Liver (tissue), 9 donors: ENCODE results near the gene SLC25A21. TPM values are rescaled to one million over a fixed set of nuclear protein-coding genes. Genes with fewer than 3 reads are reported as not detected.

Experiments used
- DNase-seq: peaks from one replicate; pipeline ENCODE4 v3.0.0-alpha.2; 2017; ENCODE audit warnings: low spot score
- H3K27ac ChIP-seq, 2 donors: one replicate each; pipeline ENCODE4 v1.7.0; 2013; ENCODE audit warnings: inconsistent platforms in 2 of 2, low read length in 2 of 2, control low read depth in 1 of 2, low read depth in 1 of 2, mild to moderate bottlenecking in 1 of 2
- H3K27me3 ChIP-seq, 4 donors: one replicate each; pipeline versions ENCODE4 v1.6.1 to v1.7.0; 2013; ENCODE audit warnings: low read length in 3 of 4, inconsistent platforms in 1 of 4, mild to moderate bottlenecking in 1 of 4, moderate library complexity in 1 of 4; ENCODE audit not compliant: control insufficient read depth in 4 of 4, insufficient read depth in 4 of 4
- H3K36me3 ChIP-seq, 4 donors: one replicate each; pipeline versions ENCODE4 v1.6.1 to v1.7.0; 2013; ENCODE audit warnings: low read length in 3 of 4, mild to moderate bottlenecking in 3 of 4, low read depth in 1 of 4, moderate library complexity in 1 of 4; ENCODE audit not compliant: control insufficient read depth in 4 of 4, insufficient read depth in 3 of 4
- H3K4me1 ChIP-seq, 4 donors: one replicate each; pipeline versions ENCODE4 v1.6.1 to v1.7.0; 2013; ENCODE audit warnings: low read length in 3 of 4, mild to moderate bottlenecking in 3 of 4, moderate library complexity in 1 of 4; ENCODE audit not compliant: control insufficient read depth in 4 of 4, insufficient read depth in 4 of 4
- H3K4me3 ChIP-seq, 3 donors: one replicate each; pipeline versions ENCODE4 v1.6.1 to v1.7.0; 2013; ENCODE audit warnings: low read length in 3 of 3, control low read depth in 1 of 3, low read depth in 1 of 3, mild to moderate bottlenecking in 1 of 3
- H3K9ac ChIP-seq, 2 donors: one replicate each; pipeline ENCODE4 v1.7.0; 2013; ENCODE audit warnings: low read length in 2 of 2, mild to moderate bottlenecking in 2 of 2, moderate library complexity in 2 of 2, control low read depth in 1 of 2, low read depth in 1 of 2
- H3K9me3 ChIP-seq, 4 donors: one replicate each; pipeline versions ENCODE4 v1.6.1 to v1.7.0; 2013; ENCODE audit warnings: low read length in 3 of 4; ENCODE audit not compliant: control insufficient read depth in 4 of 4
- ATF3 ChIP-seq: IDR thresholded peaks from 2 replicates; pipeline ENCODE4 v1.6.1; 2016; ENCODE audit warnings: antibody characterized with exemption
- CTCF ChIP-seq: fragments of 150-350 bp; IDR thresholded peaks from 2 replicates; pipeline ENCODE4 v1.5.1; 2017; ENCODE audit warnings: improper control_type of control experiment, low read depth, low read length; ENCODE audit not compliant: missing input control
- HNF4A ChIP-seq, 2 donors: conservative IDR thresholded peaks; 2 replicates each; pipeline ENCODE4 v1.6.1; 2016; ENCODE audit warnings: antibody characterized with exemption in 2 of 2, mild to moderate bottlenecking in 2 of 2
- JUND ChIP-seq, 2 donors: IDR thresholded peaks; 2 replicates each; pipeline ENCODE4 v1.6.1; 2016; ENCODE audit warnings: antibody characterized with exemption in 2 of 2
- MAX ChIP-seq: IDR thresholded peaks from 2 replicates; pipeline ENCODE4 v1.6.1; 2016; ENCODE audit warnings: antibody characterized with exemption
- NR2F2 ChIP-seq: IDR thresholded peaks from 2 replicates; pipeline ENCODE4 v1.6.1; 2016; ENCODE audit warnings: antibody characterized with exemption
- RAD21 ChIP-seq, 2 donors: IDR thresholded peaks; 2 replicates each; pipeline ENCODE4 v1.6.1; 2016; ENCODE audit warnings: antibody characterized with exemption in 2 of 2, mild to moderate bottlenecking in 2 of 2
- RXRA ChIP-seq, 2 donors: IDR thresholded peaks; 2 replicates each; pipeline ENCODE4 v1.6.1; 2017 to 2018; ENCODE audit warnings: antibody characterized with exemption in 2 of 2, mild to moderate bottlenecking in 1 of 2
- SP1 ChIP-seq: IDR thresholded peaks from 2 replicates; pipeline ENCODE4 v1.6.1; 2018; ENCODE audit warnings: antibody characterized with exemption, mild to moderate bottlenecking
- TAF1 ChIP-seq: conservative IDR thresholded peaks from 2 replicates; pipeline ENCODE4 v1.6.1; 2016; ENCODE audit warnings: antibody characterized with exemption, mild to moderate bottlenecking
- ZBTB33 ChIP-seq: IDR thresholded peaks from 2 replicates; pipeline ENCODE4 v1.6.1; 2016; ENCODE audit warnings: antibody characterized with exemption
- WGBS: extraction: QIAGEN DNeasy Blood & Tissue Kit; methylation state at CpG from one replicate; pipeline ENCODE4 v1.1.7; 2013; 5-methylcytosine and 5-hydroxymethylcytosine counted together
- polyA plus RNA-seq, 2 donors: library from polyadenylated mRNA; stranded (reverse) in 1 of 2; unstranded in 1 of 2; fragments of 200-250 nt in 1 of 2; fragments of >200 nt in 1 of 2; fragmentation: Nextera tagmentation in 1 of 2; extraction: Ambion mirVana in 1 of 2; gene quantifications; one replicate each; pipeline versions ENCODE4 v1.2.1 to v1.2.3, GENCODE V29; 2013 to 2015
- total RNA-seq, 2 donors: library from RNA; depleted of rRNA; stranded (reverse); fragments of >200 nt; gene quantifications; one replicate each; pipeline ENCODE4 v1.2.3, GENCODE V29; 2014
- donor health status: healthy.
- donor health status: healthy.
- donor health status: healthy.
- donor health status: healthy.
- donor health status: healthy.

The SLC25A21 gene
- total and polyA plus RNA-seq, 4 donors: 0.13 to 24.3 (median 0.23) TPM

GRCh38 chr14:36996133-36996856, 176.1 kb downstream of the SLC25A21 start:
- Histone ChIP-seq H3K36me3 (no peaks in the 10 kb centered on the region), H3K27me3 (no peaks in the 10 kb centered on the region), H3K4me1 (no peaks in the 10 kb centered on the region), H3K9ac (no peak overlapping the region), H3K9me3 (no peaks in the 10 kb centered on the region), H3K27ac (no peak overlapping the region), H3K4me3 (no peak overlapping the region)
- DNase-seq: no peak
- 78% methylated on average over 4 of the region's 4 CpGs for WGBS
- TF ChIP-seq RAD21 (IDR thresholded peaks at IDR 0.05) (no peak), ZBTB33 (no peak), HNF4A (conservative IDR thresholded peaks at IDR 0.05) (no peak), TAF1 (no peak)

GRCh38 chr14:36989806-36990205, 182.6 kb downstream of the SLC25A21 start:
- no peak for DNase-seq
- H3K36me3 ChIP-seq: no peaks in the 10 kb centered on the region
- no peaks in the 10 kb centered on the region for H3K4me1 ChIP-seq
- H3K4me3 ChIP-seq: no peak overlapping the region
- no peak overlapping the region for H3K27ac ChIP-seq
- no peaks in the 10 kb centered on the region for H3K27me3 ChIP-seq
- H3K9me3 ChIP-seq: no peaks in the 10 kb centered on the region
- 91% methylated on average over 3 of the region's 3 CpGs for WGBS
- H3K9ac ChIP-seq: no peak overlapping the region
- TF ChIP-seq CTCF (no peak), ZBTB33 (no peak), RAD21 (IDR thresholded peaks at IDR 0.05) (no peak), HNF4A (conservative IDR thresholded peaks at IDR 0.05) (no peak)

GRCh38 chr14:36988989-36989388, 183.4 kb downstream of the SLC25A21 start:
- H3K9me3 ChIP-seq: no peaks in the 10 kb centered on the region
- no peak for DNase-seq
- H3K4me3 ChIP-seq: no peak overlapping the region
- H3K36me3 ChIP-seq: no peaks in the 10 kb centered on the region
- no peaks in the 10 kb centered on the region for H3K27me3 ChIP-seq
- no peak overlapping the region for H3K27ac ChIP-seq
- no peak overlapping the region for H3K9ac ChIP-seq
- H3K4me1 ChIP-seq: no peaks in the 10 kb centered on the region
- WGBS: 98% methylated on average over 1 of the region's 1 CpG
- TF ChIP-seq SP1 (no peak), HNF4A (conservative IDR thresholded peaks at IDR 0.05) (no peak), ATF3 (no peak), ZBTB33 (no peak), NR2F2 (no peak), JUND (IDR thresholded peaks at IDR 0.05) (no peak), RXRA (IDR thresholded peaks at IDR 0.05) (no peak), MAX (no peak)
